Nucleus accumbens (tissue), 56 donors: ENCODE results near the gene RIIAD1.

Experiments
- DNase-seq, 56 donors: peaks; one replicate each; lab custom pipeline; 2025; lab: John Stamatoyannopoulos, UW

Gene RIIAD1

GRCh38 chr1:151776665-151777062, 55.3 kb downstream of the RIIAD1 start:
- DNase-seq, result no peak

GRCh38 chr1:151777317-151777716, 56.0 kb downstream of the RIIAD1 start:
- no peak for DNase-seq
